ENCODE results near the gene HASPIN.

Gene HASPIN

GRCh38 chr17:3735515-3735914 is 11.8 kb downstream of the HASPIN start:
- DNase-seq (ENCODE audit: low read depth), result no peak

GRCh38 chr17:3738562-3739295 is 15.0 kb downstream of the HASPIN start:
- peak; percentile 40 for DNase-seq (ENCODE audit: low read depth)

- no peak for DNase-seq (ENCODE audit: low read depth)
Observed at GRCh38 chr17:3739422-3740124, 15.9 kb downstream of the HASPIN start.

- no peak for DNase-seq (ENCODE audit: low read depth)
Observed at GRCh38 chr17:3740611-3741073, 16.9 kb downstream of the HASPIN start.

- DNase-seq (ENCODE audit: low read depth), result no peak
Observed at GRCh38 chr17:3744014-3744413, 20.3 kb downstream of the HASPIN start.

GRCh38 chr17:3745071-3745470 is 21.4 kb downstream of the HASPIN start:
- no peak for DNase-seq (ENCODE audit: low read depth)

GRCh38 chr17:3747805-3748204 is 24.1 kb downstream of the HASPIN start:
- no peak for DNase-seq (ENCODE audit: low read depth)

- DNase-seq (ENCODE audit: low read depth), result no peak
Observed at GRCh38 chr17:3748576-3748975, 24.9 kb downstream of the HASPIN start.

GRCh38 chr17:3750296-3750695 is 26.6 kb downstream of the HASPIN start:
- DNase-seq (ENCODE audit: low read depth), result no peak

- DNase-seq (ENCODE audit: low read depth), result peak; percentile 26
Observed at GRCh38 chr17:3750926-3751325, 27.2 kb downstream of the HASPIN start.

- no peak for DNase-seq (ENCODE audit: low read depth)
Observed at GRCh38 chr17:3751836-3752235, 28.1 kb downstream of the HASPIN start.

- no peak for DNase-seq (ENCODE audit: low read depth)
Observed at GRCh38 chr17:3753624-3754023, 29.9 kb downstream of the HASPIN start.

GRCh38 chr17:3754066-3754457 is 30.4 kb downstream of the HASPIN start:
- no peak for DNase-seq (ENCODE audit: low read depth)

- DNase-seq (ENCODE audit: low read depth), result peak; percentile 85
Observed at GRCh38 chr17:3754458-3755334, 31.0 kb downstream of the HASPIN start.

GRCh38 chr17:3755335-3756030 is 31.8 kb downstream of the HASPIN start:
- no peak for DNase-seq (ENCODE audit: low read depth)

- DNase-seq (ENCODE audit: low read depth), result no peak
Observed at GRCh38 chr17:3759597-3760216, 36.0 kb downstream of the HASPIN start.

GRCh38 chr17:3761036-3761917 is 37.6 kb downstream of the HASPIN start:
- no peak for DNase-seq (ENCODE audit: low read depth)

GRCh38 chr17:3761918-3762380 is 38.2 kb downstream of the HASPIN start:
- DNase-seq (ENCODE audit: low read depth), result no peak

GRCh38 chr17:3762922-3763776 is 39.4 kb downstream of the HASPIN start:
- DNase-seq (ENCODE audit: low read depth), result no peak

Data from T follicular helper cell (primary cell).